Jurkat, Clone E6-1 (cell line): ENCODE measurements around the gene HK1.

Experiments
- DNase-seq: peaks from one replicate; pipeline ENCODE4 v3.0.0-alpha.2; 2011; ENCODE audit warnings: low read depth, low spot score
- H3K4me3 ChIP-seq: 2 replicates; pipeline ENCODE4 v1.5.1; 2011; ENCODE audit warnings: mild to moderate bottlenecking, low read length, control low read depth, moderate library complexity

HK1 gene

DNA sequence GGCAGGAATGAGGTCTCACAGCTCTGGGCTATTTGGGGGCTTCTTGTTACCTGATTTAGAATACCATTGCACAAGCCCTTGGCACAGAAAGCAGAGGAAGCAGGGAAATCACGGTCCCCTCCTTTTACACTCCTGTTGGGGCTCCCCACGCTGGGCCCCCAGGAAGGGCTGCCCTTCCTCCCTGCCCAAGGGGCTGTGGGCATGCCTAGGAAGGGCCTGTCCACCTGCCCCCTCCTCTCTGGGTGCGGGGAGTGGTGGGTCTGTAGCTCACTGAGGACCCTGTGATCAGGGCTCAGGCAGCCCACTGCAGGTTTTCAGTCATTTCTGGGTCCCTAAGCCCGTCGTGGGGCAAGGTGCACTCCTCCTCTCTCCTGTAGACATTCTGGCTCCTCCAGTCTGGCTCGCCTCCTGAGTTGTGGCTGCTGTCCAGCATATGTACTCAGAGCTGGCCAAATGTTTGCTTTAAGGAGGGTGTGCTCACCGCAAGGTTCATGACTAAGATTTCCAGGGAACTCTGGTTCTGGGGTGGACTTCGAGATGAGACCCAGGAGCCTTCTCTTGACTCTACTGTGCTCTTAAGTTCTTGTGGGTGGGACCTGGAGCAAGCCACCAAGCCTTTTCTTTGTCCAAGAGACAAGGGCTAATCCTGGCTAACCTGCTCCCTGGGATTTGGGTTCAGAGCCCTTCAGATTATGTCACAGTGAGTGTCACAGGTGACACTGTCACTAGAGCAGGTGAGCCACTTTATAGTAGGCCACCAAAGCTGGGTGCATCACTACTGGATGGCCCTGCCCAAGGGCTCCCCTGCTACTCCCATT is 82.4 kb downstream of the HK1 start:
- DNase-seq, result no peak
- no peak overlapping the region for H3K4me3 ChIP-seq

DNA sequence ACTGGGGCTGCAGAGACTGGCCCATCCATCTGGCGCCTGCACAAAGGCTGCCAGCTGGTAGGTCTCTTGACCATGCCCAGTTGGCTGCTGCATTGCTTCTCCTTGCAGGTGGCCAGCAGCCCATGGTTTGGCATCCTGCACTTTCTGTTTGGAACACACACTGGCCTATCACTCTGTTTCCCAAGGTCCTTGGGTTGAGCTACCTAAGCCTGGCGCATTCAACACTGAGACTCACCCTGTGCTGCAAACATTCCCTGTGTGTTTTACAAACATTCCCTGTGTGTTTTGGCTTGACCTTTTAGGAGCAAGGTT is 83.0 kb downstream of the HK1 start:
- DNase-seq, result no peak
- no peak overlapping the region for H3K4me3 ChIP-seq

DNA sequence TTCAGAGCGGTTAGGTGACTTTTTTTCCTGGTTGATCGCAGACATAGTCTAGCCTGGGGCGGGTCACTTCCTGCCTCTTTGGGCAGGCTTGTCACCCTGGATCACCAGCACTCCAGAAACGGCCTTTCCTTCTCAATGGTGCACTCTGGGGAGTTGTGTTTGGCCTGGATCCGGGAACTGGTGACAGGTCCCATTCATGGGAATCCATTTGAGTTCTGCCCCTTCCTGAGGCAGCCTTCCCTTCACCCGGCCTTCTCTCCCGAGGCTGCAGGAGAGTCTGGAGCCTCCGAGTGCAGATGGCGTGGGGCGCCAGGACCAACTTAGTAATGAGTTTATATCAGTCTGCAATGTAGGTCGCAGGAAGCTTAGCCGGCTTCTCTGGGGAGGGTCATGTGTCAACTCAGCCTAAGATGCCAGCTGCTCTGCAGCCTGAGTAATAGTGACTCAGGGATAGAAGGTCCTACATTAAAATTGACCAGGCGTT is 84.2 kb downstream of the HK1 start:
- H3K4me3 ChIP-seq, result no peak overlapping the region
- no peak for DNase-seq

DNA sequence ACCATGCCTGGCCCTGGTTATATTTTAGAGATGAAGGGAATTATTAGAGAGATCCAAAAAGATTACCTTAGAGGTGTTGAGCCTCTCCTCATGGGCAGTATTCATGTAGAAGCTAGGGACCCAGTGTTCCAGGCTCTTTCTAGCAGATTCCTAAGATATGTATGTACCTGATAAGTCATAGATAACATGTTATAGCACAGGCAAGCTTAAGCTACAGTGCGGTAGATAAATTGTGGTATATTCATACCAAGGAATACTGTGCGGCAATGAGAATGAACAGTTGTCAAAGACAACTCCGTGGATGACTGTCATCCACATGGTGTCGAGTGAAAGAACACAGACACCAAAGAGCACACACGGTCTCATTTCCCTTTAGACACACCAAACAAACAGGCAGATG is 85.4 kb downstream of the HK1 start:
- no peak for DNase-seq
- H3K4me3 ChIP-seq, result no peak overlapping the region

DNA sequence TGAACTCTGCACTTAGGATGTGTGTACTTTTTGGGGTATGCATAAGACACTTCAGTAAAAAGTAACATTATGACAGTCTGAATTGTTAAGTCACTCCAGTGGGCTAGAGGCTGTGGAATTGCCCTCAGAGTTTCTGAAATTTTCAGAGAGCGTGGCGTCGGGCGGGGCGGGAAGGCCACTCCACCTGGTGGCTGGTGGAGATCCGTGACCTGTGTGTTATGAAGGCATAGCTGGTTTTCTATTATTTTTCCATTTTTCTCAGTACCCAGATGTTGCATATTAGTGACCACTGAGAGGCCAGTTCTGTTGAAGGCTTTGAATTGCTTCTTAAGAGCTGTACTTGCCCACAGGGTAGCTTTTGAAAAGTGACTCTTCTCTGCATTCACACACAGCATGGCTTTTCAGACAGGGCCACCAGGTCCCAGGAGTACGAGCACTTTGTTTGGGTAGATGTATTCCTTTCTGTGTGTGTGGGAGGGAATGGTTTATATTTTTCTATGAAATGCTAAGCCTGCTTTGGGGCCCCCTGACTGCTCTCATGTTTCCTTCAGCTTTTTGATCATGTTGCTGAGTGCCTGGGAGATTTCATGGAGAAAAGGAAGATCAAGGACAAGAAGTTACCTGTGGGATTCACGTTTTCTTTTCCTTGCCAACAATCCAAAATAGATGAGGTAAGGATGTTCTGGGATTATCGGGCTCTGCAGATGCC is 86.1 kb downstream of the HK1 start:
- no peak overlapping the region for H3K4me3 ChIP-seq
- no peak for DNase-seq

DNA sequence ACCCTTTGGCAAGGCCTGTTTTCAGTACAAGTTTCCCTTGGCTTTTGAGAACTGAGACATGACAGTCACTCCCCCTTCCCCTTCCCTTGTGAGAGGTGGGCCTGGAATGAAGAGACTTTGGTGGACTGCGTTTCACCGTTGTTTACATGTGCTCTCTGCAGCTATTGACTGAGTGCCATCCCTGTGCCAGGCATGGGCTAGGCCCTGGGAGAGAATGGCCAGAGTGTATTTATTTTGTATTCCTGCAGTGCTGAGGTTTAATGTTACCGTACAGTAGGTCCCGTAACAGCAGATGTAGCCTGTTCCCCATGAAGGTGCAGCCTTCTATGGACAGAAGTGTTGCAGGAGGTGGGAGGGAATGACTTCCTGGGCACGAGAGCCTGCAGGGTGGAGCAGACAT is 88.4 kb downstream of the HK1 start:
- no peak overlapping the region for H3K4me3 ChIP-seq

DNA sequence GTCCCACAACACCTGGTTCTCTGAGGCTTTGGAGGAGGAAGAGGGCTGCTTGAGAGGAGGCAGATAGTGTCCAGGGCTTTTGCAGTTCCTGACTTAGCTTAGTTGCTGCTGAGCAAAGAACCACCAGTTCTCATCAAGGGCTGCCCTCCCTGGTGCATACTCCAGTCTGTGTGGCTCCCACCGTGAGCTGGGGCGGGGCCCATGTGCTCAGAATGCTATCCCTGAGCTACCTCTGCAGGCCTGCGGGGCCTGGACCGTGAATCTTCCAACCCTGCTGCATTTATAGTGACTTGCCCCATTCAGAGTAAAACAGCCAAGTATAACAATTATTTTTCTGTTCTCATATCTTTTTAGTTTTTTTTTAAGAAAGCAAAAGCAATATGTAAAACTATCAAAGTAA is 89.2 kb downstream of the HK1 start:
- no peak for DNase-seq

More for the DNA sequence above, 88.4 kb downstream of the HK1 start:
- DNase-seq, result no peak

DNA sequence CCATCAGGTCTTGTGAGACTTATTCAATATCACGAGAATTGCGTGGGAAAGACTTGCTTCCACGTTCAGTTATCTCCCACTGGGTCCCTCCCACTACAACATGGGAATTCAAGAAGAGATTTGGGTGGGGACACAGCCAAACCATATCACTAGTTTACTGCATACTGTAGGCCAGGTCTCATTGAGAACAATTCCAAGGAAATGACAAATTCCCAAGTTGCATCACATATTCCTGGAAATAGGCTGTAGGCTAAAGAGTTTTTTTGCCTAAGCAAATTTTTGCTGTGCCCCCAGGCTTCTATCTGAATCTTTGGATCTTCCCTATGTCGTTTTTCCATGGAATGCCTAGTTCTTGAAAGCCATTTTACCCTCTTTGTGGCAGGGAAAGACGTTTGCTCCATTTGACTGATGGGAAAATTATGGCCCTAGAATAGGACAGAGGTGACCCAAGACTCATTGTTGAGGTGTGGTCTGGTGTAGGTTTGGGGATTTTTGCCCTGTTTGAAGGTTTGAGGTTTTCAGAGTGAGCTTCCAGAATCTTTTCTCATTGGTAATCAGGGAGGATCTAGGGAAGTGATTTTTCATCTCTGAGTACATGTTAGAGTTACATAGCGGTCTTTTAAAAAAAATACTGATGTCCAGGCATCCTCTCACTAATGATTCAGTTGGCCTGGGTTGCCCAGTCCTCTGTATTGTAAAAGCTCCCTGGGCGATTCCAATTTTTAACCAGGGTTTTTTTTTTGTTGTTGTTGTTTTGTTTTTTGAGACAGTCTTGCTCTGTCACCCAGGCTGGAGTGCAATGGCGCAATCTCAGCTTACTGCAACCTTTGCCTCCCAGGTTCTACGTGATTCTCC is 94.1 kb downstream of the HK1 start:
- DNase-seq, result no peak
- no peak overlapping the region for H3K4me3 ChIP-seq

More for the DNA sequence above, 89.2 kb downstream of the HK1 start:
- no peak overlapping the region for H3K4me3 ChIP-seq

DNA sequence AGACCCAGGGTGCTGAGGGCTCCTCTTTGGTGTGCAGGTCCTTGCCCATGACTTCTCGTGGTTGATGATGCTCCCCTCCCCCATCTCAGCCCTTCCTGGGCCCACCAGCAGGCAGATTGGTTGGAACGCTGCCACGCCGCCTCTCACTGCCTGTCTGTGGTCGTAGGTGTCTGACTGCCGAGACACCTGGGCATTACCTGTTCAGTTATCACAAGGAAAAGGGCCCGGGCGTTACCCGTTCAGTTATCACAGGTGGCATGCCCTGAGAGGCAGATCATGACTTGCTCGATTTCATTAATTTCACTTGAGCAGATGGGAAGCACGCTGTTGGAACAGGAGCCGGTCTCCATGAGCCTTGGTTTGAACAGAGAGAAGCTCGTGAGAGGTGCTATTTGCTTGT is 95.9 kb downstream of the HK1 start:
- no peak overlapping the region for H3K4me3 ChIP-seq
- DNase-seq, result no peak

DNA sequence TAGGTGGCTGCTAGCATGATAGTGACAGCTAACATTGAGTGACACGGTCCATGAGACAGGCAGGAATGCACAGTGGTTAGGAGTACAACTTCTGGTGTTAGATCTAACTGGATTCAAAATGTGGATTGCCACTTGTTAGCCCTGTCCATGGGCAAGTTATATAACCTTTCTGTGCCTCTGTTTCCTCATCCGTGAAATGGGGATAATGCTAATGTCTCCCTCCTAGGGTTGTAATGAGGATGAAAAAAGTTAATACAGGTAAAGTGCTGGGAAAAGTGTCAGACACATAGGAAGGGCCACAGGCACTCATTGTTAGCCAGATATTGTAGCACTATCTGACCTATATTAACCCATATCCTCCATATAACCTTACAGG is 96.6 kb downstream of the HK1 start:
- no peak overlapping the region for H3K4me3 ChIP-seq
- no peak for DNase-seq

DNA sequence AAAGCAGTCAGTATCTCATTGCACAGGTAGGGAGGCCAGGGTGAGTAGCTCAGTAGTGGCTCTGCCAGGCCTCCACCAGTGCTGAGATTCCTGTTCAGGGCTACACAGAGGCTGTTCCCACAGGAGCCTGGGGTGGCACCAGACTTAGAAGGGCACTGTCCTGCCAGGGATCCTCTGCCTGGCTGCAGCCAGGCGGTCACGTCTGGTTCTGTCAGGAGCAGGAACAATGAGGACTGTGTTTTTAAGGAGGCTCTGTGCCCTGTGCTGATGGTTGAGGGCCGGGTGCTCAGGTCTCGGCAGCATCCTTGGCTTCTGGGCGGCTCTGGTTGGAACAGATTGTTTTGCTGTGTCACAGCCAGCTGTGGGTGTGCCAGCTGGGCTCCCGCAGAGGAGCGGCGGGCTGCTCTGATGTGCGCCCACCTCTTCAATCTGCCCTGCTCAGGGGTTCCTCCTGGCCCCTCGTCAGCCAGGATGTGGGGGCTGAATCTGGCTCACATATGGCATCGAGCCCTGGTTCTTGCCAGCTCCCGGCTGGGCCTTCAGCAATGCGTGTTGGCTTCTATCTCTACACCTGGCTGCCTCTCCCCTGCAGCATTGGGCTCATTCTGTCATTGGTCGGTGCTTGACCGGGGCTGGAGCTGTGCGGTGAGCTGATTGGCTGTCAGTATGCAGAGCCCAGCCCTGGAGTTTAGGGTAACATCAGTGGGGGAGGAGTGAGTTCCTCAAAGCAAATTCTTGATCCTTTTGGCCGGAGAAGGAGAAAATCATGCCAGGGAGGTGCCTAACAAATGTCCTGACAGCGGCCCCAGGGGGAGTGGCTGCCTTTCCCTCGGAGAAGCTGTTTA is 97.2 kb downstream of the HK1 start:
- H3K4me3 ChIP-seq, result no peak overlapping the region
- DNase-seq, result peak; percentile 62

DNA sequence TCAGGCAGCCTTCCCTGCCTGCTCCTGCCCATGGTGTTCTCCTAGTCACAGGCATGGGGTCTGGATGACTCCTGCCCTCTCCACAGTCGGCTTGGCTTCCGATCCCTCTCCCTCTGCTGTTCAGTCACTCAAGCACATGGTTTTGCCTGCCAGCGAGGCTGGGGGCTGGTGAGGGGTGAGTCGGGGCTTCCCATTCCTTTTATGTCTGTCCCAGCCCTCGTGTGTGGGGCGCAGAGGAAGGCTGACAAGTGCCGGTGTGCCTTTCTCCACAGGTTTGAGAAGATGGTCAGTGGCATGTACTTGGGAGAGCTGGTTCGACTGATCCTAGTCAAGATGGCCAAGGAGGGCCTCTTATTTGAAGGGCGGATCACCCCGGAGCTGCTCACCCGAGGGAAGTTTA is 98.4 kb downstream of the HK1 start:
- no peak for DNase-seq
- no peak overlapping the region for H3K4me3 ChIP-seq

DNA sequence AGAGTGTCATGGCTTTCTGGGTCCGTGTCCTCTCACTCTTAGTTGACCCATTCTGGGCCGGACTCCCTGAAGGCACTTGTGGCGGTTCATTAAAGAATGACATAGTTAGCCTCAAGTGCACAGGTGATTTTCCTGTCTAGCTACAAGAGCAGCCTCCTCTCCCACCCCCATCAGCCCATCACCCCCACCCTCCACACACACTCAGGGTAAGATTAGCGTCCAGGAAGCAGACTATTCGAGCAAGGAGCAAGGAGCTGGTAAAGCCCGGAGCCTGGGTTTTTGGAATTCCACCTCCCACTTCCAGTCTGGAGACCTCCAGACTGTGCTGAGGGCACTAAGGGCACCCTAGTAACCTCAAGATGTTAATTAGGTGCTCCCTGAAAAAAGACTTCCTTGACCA is 98.9 kb downstream of the HK1 start:
- H3K4me3 ChIP-seq, result no peak overlapping the region
- no peak for DNase-seq

DNA sequence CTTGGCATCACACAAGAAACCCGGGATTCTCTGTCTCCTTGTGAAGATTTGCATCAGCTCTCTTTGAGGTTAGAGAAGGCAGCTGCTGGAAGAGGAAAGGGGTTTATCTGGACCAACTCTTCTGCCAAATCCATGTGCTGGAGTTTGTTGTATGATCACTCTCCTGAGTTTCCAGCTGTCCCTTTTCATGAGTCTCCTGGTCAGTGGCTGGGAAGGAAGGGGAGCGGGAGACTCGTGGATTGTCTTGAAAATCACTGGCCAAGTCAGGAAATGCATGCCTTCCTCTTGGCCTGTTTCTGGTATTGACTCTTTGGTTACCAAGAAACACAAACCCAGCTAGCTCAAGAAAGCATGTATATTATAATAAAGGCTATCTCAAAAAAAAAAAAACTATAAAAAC is 99.6 kb downstream of the HK1 start:
- DNase-seq, result no peak
- H3K4me3 ChIP-seq, result no peak overlapping the region

DNA sequence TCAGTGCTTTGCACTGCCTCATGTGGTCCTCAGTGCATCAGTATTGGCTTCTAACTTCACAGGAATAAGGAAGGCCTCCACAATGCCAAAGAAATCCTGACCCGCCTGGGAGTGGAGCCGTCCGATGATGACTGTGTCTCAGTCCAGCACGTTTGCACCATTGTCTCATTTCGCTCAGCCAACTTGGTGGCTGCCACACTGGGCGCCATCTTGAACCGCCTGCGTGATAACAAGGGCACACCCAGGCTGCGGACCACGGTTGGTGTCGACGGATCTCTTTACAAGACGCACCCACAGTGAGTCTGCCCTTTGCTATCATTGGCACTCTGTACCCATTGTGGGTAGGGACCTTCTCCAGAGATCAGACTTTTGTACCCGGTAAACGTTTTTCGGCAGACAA is 101.5 kb downstream of the HK1 start:
- no peak overlapping the region for H3K4me3 ChIP-seq
- no peak for DNase-seq

DNA sequence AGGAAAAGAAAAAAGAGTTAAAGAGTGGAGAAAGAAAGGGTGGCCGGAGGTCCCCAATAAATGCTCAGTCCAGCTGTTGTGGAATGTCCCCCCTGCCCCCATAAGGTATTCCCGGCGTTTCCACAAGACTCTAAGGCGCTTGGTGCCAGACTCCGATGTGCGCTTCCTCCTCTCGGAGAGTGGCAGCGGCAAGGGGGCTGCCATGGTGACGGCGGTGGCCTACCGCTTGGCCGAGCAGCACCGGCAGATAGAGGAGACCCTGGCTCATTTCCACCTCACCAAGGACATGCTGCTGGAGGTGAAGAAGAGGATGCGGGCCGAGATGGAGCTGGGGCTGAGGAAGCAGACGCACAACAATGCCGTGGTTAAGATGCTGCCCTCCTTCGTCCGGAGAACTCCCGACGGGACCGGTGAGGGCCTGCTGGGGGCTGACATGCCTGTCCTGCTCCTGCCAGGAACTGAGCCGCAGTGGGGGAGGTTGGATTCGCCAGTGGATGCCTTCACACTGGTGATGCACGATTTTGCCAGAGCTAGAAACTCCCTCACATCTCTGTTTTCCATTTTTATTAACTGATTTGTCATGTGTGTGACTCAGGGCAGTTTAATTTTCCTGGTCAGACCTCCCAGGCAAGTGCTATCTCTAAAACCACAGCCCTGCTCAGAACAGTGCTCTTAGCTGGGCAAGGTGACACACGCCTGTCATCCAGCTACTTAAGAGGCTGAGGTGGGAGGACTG is 104.3 kb downstream of the HK1 start:
- no peak for DNase-seq
- H3K4me3 ChIP-seq, result no peak overlapping the region

DNA sequence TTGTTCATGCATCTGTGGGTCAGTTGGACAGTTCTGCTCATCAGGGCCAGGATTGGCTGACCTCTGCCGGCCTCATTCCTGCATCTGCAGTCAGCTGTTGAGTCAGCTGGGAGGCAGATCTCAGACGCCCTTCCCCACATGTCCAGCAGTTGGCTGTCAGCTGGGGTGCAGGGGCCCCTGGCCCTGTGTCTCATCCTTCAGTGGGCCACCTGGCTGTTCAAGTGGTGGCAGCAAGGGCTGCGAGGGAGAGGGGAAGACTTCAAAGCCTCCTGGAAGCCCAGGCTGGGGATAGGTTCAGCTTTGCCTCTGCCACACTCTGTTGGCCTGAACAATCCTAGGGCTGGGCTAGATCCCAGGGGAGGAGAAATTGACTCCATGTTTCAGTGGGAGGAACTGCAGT is 105.3 kb downstream of the HK1 start:
- no peak for DNase-seq
- H3K4me3 ChIP-seq, result no peak overlapping the region

DNA sequence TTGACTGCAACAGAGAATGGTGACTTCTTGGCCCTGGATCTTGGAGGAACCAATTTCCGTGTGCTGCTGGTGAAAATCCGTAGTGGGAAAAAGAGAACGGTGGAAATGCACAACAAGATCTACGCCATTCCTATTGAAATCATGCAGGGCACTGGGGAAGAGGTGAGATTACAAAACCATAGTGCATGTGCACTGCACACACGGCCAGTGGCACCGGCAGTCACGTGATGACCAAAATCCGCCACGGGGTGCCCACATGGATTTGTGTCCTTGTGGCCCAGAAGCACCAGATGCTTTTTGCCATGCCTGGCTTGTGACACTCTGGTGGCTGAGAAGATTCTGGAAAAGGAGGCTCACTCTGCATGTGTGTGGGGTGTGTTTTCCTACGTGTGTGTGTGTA is 106.0 kb downstream of the HK1 start:
- DNase-seq, result no peak

More for the DNA sequence above, 106.0 kb downstream of the HK1 start:
- no peak overlapping the region for H3K4me3 ChIP-seq
